Head of caudate nucleus (tissue), 42 donors: ENCODE data around the gene CFAP97D1.
"Not testable (repeated sequence)": the region's sequence is repeated elsewhere in the genome, so short reads cannot be mapped to it uniquely, and the experiment has no call there.

Experiments used
- DNase-seq, 42 donors: peaks; one replicate each; pipeline versions ENCODE4 v3.0.0 to v3.0.0-alpha.2; 2020 to 2021; ENCODE audit warnings: mixed read lengths in 7 of 42
- intact Hi-C: fragments of 100-400 bp; cut with DNase I; formaldehyde crosslinking; loops from one replicate; pipeline ENCODE4 v1.15.0; 2022

Gene CFAP97D1

GRCh38 chr17:43787728-43788127 is 7.5 kb downstream of the CFAP97D1 start:
- no peak for DNase-seq
- intact Hi-C loops: no loop called here

- intact Hi-C loops: no loop called here
Observed at GRCh38 chr17:43788540-43788939, 8.3 kb downstream of the CFAP97D1 start.

GRCh38 chr17:43789482-43789881 is 9.2 kb downstream of the CFAP97D1 start:
- intact Hi-C loops: no loop called here
- DNase-seq: no peak

More at GRCh38 chr17:43788540-43788939, 8.3 kb downstream of the CFAP97D1 start:
- no peak for DNase-seq

GRCh38 chr17:43790311-43790940 is 10.2 kb downstream of the CFAP97D1 start:
- DNase-seq: peak in 3 of 42 donors; percentile 26 to 40 (median 39)
- intact Hi-C loops: no loop called here

GRCh38 chr17:43791589-43791988 is 11.4 kb downstream of the CFAP97D1 start:
- intact Hi-C loops: no loop called here
- peak in 1 of 42 donors; percentile 43 for DNase-seq

- DNase-seq, intact Hi-C loops: not testable (repeated sequence)
Observed at GRCh38 chr17:43792668-43793067, 12.4 kb downstream of the CFAP97D1 start.

GRCh38 chr17:43798024-43798423 is 17.8 kb downstream of the CFAP97D1 start:
- intact Hi-C loops, DNase-seq: not testable (repeated sequence)

GRCh38 chr17:43799047-43799446 is 18.8 kb downstream of the CFAP97D1 start:
- peak in 1 of 42 donors; percentile 10 for DNase-seq
- intact Hi-C loops: no loop called here

GRCh38 chr17:43800736-43801135 is 20.5 kb downstream of the CFAP97D1 start:
- DNase-seq: peak in 7 of 42 donors; percentile 28 to 68 (median 36)
- intact Hi-C loops: no loop called here

GRCh38 chr17:43801844-43802243 is 21.6 kb downstream of the CFAP97D1 start:
- intact Hi-C loops: no loop called here
- DNase-seq: no peak

GRCh38 chr17:43803758-43804157 is 23.5 kb downstream of the CFAP97D1 start:
- peak in 1 of 42 donors; percentile 28 for DNase-seq
- intact Hi-C loops: no loop called here

GRCh38 chr17:43805117-43805516 is 24.9 kb downstream of the CFAP97D1 start:
- intact Hi-C loops: no loop called here
- no peak for DNase-seq

GRCh38 chr17:43808076-43808475 is 27.8 kb downstream of the CFAP97D1 start:
- intact Hi-C loops: no loop called here

GRCh38 chr17:43809121-43809520 is 28.9 kb downstream of the CFAP97D1 start:
- peak in 1 of 42 donors; percentile 12 for DNase-seq
- intact Hi-C loops: no loop called here

More at GRCh38 chr17:43808076-43808475, 27.8 kb downstream of the CFAP97D1 start:
- DNase-seq: peak in 1 of 42 donors; percentile 30

- intact Hi-C loops: no loop called here
- DNase-seq: peak in 1 of 42 donors; percentile 38
Observed at GRCh38 chr17:43810226-43810715, 30.0 kb downstream of the CFAP97D1 start.

- intact Hi-C loops: no loop called here
- peak in 1 of 42 donors; percentile 29 for DNase-seq
Observed at GRCh38 chr17:43810823-43811222, 30.6 kb downstream of the CFAP97D1 start.

- intact Hi-C loops: no loop called here
- no peak for DNase-seq
Observed at GRCh38 chr17:43812396-43813265, 32.4 kb downstream of the CFAP97D1 start.

- DNase-seq: no peak
- intact Hi-C loops: no loop called here
Observed at GRCh38 chr17:43813386-43813785, 33.2 kb downstream of the CFAP97D1 start.

- peak in 1 of 42 donors; percentile 18 for DNase-seq
- intact Hi-C loops: no loop called here
Observed at GRCh38 chr17:43814026-43814425, 33.8 kb downstream of the CFAP97D1 start.

GRCh38 chr17:43814714-43815113 is 34.5 kb downstream of the CFAP97D1 start:
- intact Hi-C loops: no loop called here
- no peak for DNase-seq
